H1 (cell line): ENCODE measurements around the gene CTNNA3.

Source experiments
- CTCF ChIP-seq, 3 experiments: IDR thresholded peaks; 1 replicate in 2 of 3; 2 replicates in 1 of 3; pipeline versions ENCODE4 v1.5.1 to v1.6.1; 2011; ENCODE audit warnings: low read length in 3 of 3, mild to moderate bottlenecking in 3 of 3, inconsistent platforms in 2 of 3, low read depth in 1 of 3, moderate library complexity in 1 of 3; ENCODE audit not compliant: insufficient read depth in 1 of 3; ENCODE audit errors: control extremely low read depth in 1 of 3
- POLR2A ChIP-seq, 2 experiments: IDR thresholded peaks; 1 replicate in 1 of 2; 2 replicates in 1 of 2; pipeline ENCODE4 v1.6.1; 2011; ENCODE audit warnings: low read depth in 2 of 2, low read length in 2 of 2, mild to moderate bottlenecking in 2 of 2; ENCODE audit errors: control extremely low read depth in 1 of 2
- POLR2AphosphoS5 ChIP-seq: IDR thresholded peaks from 2 replicates; pipeline ENCODE4 v1.6.1; 2011; ENCODE audit warnings: low read depth, low read length
- RAD21 ChIP-seq, 2 experiments: IDR thresholded peaks in 1 of 2; conservative IDR thresholded peaks in 1 of 2; 2 replicates each; pipeline ENCODE4 v1.6.1; 2011; ENCODE audit warnings: low read depth in 2 of 2, low read length in 2 of 2, improper control_type of control experiment in 1 of 2, inconsistent platforms in 1 of 2, mild to moderate bottlenecking in 1 of 2, moderate library complexity in 1 of 2
- RBBP5 ChIP-seq: IDR thresholded peaks from 2 replicates; pipeline ENCODE4 v1.7.1; 2012; ENCODE audit warnings: low read depth, mild to moderate bottlenecking, inconsistent platforms, low read length, moderate library complexity, borderline replicate concordance
- SIN3A ChIP-seq, 2 experiments: IDR thresholded peaks in 1 of 2; conservative IDR thresholded peaks in 1 of 2; 2 replicates each; pipeline ENCODE4 v1.6.1; 2011 to 2012; ENCODE audit warnings: low read length in 2 of 2, improper control_type of control experiment in 1 of 2, low read depth in 1 of 2, mild to moderate bottlenecking in 1 of 2

GRCh38 chr10:67156239-67156638 is 539.8 kb downstream of the CTNNA3 start:
- no peak for TF ChIP-seq CTCF (IDR thresholded peaks at IDR 0.05; ENCODE audit: control extremely low read depth in 1 of 3, insufficient read depth in 1 of 3, low read depth in 1 of 3, low read length in 3 of 3)
- TF ChIP-seq SIN3A (conservative IDR thresholded peaks at IDR 0.05 in 1 of 2, IDR thresholded peaks at IDR 0.05 in 1 of 2; ENCODE audit: low read depth in 1 of 2, low read length in 2 of 2), result no peak
- TF ChIP-seq RAD21 (IDR thresholded peaks at IDR 0.05 in 1 of 2, conservative IDR thresholded peaks at IDR 0.05 in 1 of 2; ENCODE audit: low read depth in 2 of 2, low read length in 2 of 2), result no peak
- TF ChIP-seq POLR2AphosphoS5, result no peak
- no peak for TF ChIP-seq POLR2A (IDR thresholded peaks at IDR 0.05; ENCODE audit: control extremely low read depth in 1 of 2, low read depth in 2 of 2, low read length in 2 of 2)
- TF ChIP-seq RBBP5, result no peak
